DMS153 treated with DMSO at 0.1 percent for 48 hours (cell line): ENCODE measurements around the gene RBM28.

Source experiments
- DNase-seq: peaks from one replicate; lab custom pipeline; 2025; ENCODE audit not compliant: unreplicated experiment; lab: John Stamatoyannopoulos, UW

The RBM28 gene

GRCh38 chr7:128374041-128374440, 30.3 kb upstream of the RBM28 start:
- DNase-seq = no peak

GRCh38 chr7:128373606-128374005, 29.9 kb upstream of the RBM28 start:
- no peak for DNase-seq

GRCh38 chr7:128370491-128370890, 26.8 kb upstream of the RBM28 start:
- DNase-seq = no peak

GRCh38 chr7:128366986-128367385, 23.3 kb upstream of the RBM28 start:
- DNase-seq = no peak

- DNase-seq = no peak
Observed at GRCh38 chr7:128366300-128366699, 22.6 kb upstream of the RBM28 start.

- no peak for DNase-seq
Observed at GRCh38 chr7:128365432-128365831, 21.7 kb upstream of the RBM28 start.

- no peak for DNase-seq
Observed at GRCh38 chr7:128364166-128364870, 20.6 kb upstream of the RBM28 start.

GRCh38 chr7:128363261-128363721, 19.6 kb upstream of the RBM28 start:
- no peak for DNase-seq

- DNase-seq = no peak
Observed at GRCh38 chr7:128362670-128363069, 19.0 kb upstream of the RBM28 start.

GRCh38 chr7:128361411-128362379, 18.0 kb upstream of the RBM28 start, which contains the start of gene PRRT4:
PRRT4 (minus strand) TSS chr7:128361690.
- no peak for DNase-seq

GRCh38 chr7:128360359-128360678, 16.6 kb upstream of the RBM28 start:
- no peak for DNase-seq

GRCh38 chr7:128359939-128360338, 16.2 kb upstream of the RBM28 start:
- no peak for DNase-seq

GRCh38 chr7:128359336-128359735, 15.6 kb upstream of the RBM28 start:
- DNase-seq = no peak

- no peak for DNase-seq
Observed at GRCh38 chr7:128358233-128358632, 14.5 kb upstream of the RBM28 start.

- no peak for DNase-seq
Observed at GRCh38 chr7:128357217-128357613, 13.5 kb upstream of the RBM28 start.

GRCh38 chr7:128356546-128357216, 13.0 kb upstream of the RBM28 start:
- no peak for DNase-seq

GRCh38 chr7:128353610-128354009, 9.9 kb upstream of the RBM28 start:
- DNase-seq = no peak

GRCh38 chr7:128353189-128353588, 9.5 kb upstream of the RBM28 start:
- DNase-seq = no peak

- DNase-seq = no peak
Observed at GRCh38 chr7:128352636-128353035, 8.9 kb upstream of the RBM28 start.

- no peak for DNase-seq
Observed at GRCh38 chr7:128352153-128352537, 8.4 kb upstream of the RBM28 start.

GRCh38 chr7:128351296-128352152, 7.8 kb upstream of the RBM28 start:
- DNase-seq = no peak
